ENCODE data around the gene SPTBN2.
A peak's percentile ranks its signal among the peaks of the same experiment; 100 is the strongest.

The SPTBN2 gene

DNA sequence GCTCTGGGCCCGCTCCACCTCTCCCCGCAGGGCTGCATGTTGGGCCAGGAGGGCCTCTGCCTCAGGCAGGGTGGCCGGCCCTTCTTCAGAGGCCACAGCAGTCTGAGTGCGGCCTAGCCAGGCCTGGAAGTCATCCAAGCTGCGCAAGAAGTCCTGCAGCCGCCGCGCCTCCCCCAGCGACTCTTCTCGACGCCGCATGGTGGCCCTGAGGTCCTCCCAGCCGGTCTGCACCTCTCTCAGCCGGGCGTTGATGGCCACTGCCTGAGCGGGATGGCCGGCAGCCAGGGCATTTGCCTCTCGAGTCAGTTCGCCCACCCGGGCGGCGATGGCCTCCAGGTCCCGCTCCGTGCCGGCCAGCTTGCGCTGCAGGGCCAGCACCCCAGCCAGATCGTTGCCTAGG is 28.3 kb downstream of the SPTBN2 start:
- DNase-seq, result no peak

GRCh38 chr11:66700337-66700736 is 28.7 kb downstream of the SPTBN2 start:
- DNase-seq, result no peak

GRCh38 chr11:66698491-66698890 is 30.5 kb downstream of the SPTBN2 start:
- DNase-seq, result no peak

- no peak for DNase-seq
These were observed 31.0 kb downstream of the SPTBN2 start for GRCh38 chr11:66697988-66698387.

DNA sequence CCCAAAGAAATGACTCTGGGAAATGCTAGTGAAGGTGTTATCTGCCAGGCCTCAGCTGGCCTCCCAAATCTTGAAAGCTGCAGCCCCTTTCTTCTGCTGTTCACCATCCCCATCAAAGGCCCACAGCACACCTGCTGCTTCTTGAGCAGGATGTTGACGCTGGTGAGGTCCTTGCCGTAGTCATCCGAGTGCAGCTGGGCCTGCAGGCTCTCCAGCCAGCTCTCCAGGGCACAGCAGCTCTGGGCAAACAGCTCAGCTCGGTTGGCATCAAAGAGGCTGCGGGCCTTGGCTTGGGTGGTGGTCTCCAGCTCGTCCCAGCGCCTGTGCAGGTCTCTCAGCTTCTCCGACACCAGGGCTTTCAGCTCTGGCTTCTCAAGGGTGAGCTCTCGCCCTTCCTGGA is 32.9 kb downstream of the SPTBN2 start:
- DNase-seq, result no peak

DNA sequence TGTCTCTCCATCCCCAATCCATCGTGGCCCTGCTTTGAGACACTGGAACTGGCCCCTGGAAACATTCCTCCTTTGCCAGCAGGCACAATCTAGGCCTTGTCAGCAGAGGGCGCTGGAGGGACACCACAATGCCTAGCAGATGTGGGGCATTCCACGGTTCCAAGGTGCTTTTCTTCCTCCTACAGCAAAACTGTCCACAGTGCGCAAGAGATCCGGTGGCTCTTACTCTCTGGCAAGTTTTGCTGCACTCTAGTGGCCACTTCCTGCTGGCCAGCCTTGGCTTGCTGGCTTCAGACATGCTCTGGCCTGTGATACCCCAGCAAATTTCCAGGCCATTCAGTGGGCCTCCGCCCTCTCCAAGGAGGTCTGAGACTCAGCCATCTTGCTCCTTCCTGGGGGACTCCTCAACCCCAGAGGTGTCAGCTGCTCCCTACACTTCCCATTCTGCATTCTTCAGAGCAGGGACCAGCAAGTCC is 34.2 kb downstream of the SPTBN2 start:
- peak; percentile 83 to 86 for DNase-seq

DNA sequence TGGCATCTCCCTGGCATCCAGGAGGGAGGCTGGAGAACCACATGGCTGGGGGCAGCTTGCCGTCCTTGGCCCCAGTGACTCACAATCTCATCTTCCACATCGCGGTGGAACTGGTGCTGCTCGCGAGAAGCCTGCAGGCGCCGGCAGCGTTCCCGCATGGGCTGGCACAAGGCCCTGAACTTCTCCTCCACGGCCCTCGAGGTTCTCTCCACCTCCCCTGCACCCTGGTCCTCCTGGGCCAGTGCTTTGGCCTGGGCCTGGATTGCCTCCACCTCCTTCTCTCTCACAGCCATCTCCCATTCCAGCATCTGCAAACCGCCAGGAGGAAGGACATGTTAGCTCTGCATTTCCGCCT is 35.0 kb downstream of the SPTBN2 start:
- no peak for DNase-seq

- no peak for DNase-seq
These were observed 35.5 kb downstream of the SPTBN2 start for GRCh38 chr11:66693356-66694055.

DNA sequence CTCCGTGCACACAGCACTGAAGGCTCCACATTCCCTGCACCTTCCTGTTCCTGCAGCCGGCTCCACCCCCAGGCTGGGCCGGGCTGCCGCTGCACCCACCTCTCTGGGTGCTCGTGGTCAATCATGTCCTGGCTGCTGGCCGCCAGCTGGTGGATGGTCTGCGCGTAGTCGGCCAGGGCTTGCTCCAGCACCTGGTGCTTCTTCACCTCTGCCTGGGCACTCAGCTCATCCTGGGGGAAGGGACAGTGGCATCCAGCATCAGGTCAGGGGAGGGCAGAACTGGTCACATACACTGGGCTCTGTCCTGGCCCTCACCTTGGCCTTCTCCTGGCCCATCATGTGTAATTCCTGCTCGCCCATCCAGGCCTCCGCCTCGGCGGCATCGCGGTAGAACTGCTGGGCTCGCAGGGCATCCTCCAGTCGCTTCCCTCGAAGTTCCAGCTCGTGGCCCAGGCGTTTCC is 36.1 kb downstream of the SPTBN2 start:
- DNase-seq, result no peak

DNA sequence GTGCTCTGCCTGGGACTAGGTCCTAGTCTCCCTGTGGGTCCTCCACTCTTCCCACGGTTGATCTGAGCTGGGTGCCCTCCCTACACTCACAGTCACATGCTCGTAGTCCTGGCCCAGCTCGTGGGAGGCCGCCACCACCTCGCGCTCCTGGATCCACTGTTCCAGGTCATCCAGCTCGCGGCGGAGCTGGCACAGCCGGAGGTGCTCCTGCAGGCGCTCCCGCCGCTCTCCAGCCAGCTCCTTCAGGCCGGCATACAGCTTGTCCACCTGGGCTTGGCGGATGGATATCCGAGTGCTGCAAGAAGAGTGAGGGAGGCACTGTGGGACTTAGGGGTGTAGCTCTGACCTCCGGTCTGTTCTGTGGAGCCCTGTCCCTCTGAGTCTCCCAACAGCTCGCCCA is 36.6 kb downstream of the SPTBN2 start:
- DNase-seq, result no peak

DNA sequence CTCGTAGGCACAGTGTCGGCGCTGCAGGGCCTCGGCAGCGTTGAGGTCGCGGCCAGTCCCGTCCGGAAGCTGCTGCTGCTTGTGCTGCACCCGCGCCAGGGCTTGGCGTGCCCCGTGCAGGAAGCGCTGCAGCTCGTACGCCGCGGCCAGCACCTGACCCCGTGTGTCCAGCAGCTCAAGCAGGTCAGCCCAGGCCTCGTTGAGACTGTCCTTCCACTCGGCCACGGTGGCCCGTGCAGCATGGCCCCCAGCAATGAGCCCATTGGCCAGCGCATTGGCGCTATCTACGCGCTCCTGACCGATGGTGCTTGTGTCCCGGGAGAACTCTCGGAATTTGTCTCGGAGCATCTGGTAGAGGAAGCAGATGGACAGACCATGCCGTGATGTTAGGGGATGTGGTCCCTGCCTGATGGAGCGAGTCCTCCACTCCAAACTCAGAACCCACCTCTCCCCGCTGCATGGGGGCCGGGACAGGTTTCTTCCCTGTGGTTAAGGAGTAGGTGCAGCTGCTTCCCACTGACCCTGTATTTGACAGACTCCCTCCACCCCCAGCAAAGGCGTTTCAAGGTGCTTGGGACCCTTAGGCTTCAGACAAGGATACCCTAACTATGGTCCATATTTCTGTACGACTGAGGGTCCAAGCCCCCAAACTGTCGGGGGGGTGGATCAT is 37.6 kb downstream of the SPTBN2 start:
- DNase-seq, result no peak

DNA sequence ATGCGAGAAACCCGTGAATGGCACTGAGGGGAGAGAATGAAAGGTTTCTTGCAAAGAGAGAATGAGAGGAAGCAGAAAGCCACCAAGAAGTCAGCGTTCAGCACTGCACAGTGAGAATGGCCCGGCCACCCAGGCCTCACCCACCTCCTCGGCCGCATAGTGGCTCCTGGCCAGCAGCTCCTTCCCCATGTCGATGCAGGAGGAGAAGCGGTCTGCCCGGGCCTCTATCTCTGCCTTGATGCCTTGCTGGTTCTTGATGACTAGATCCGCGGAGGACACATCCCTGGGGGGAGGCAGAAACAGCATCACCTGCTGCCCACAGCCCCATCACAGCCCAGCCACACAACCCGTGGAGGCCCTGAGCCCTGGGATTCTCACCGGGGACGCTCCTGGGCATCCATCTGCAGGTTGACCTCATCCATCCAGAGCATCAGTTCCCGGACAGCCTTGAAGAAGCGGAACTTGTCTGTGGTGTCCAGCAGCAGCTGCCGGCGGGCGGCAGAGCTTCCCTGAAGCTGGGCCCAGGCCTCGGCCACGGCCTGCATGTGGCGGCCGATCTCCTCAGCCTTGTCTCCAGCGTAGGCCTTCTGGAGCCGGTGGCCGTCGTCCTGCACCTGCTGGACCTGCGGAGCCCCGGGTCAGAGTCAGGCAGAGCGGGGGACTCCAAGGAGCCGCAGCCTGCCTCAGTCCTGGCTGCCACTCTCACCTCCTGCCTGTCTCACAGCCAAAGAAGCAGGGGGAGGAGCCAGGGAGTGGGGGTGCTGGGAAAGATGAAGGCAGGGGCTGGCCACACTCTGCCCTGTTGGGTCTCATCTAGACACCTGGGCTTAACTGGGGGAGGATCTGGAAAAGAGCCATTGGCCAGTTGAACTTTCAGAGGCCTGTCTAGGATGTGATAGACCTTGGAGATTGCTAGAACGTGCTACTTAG is 39.1 kb downstream of the SPTBN2 start:
- DNase-seq, result no peak

GRCh38 chr11:66688561-66689534 is 40.2 kb downstream of the SPTBN2 start:
- DNase-seq, result no peak

DNA sequence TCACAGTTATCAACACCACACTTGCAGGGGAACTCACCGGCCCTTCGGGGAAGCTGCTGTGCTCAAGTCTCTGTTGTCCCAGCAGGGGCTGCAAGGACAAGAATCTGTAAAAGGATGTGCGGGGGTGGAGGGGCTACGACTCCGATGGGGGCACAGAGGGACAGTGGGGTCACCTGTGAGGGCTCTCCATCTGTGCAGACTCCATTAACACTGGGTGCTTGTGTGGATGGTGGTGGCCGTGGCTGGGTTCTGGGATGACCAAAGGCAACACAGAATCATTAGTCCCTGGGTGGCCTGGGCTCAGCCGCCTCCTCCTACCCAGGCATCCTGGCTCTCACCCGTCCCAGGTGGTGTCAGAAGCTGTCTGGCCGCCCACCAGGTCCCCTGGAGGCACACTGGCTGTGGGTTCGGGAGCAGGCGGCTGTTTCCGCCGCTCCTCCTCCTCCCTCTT is 41.2 kb downstream of the SPTBN2 start:
- no peak for DNase-seq

- DNase-seq, result no peak
These were observed 41.9 kb downstream of the SPTBN2 start for GRCh38 chr11:66686801-66687750.

- no peak for DNase-seq
These were observed 42.8 kb downstream of the SPTBN2 start for GRCh38 chr11:66686100-66686785.

- DNase-seq, result no peak
These were observed 43.5 kb downstream of the SPTBN2 start for GRCh38 chr11:66685276-66686099.

DNA sequence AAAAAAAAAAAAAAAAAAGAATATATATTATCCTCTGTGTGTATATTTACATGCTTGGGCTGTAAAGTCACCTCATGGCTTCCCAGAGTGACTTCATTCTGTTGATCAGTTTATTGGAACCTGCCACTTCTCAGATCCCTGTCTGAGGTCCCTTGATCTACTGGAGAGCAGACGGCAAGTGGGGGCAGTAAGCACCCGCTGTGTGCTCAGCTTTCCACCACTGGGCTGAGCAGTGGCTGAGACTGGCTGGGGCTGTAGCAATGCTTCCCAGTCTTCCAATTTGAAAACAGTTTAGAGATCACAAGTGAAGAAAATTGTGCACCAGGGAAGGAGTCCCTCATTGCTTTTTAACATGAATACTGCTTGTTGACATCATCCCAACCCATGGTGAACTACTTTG is 44.4 kb downstream of the SPTBN2 start:
- DNase-seq, result no peak

DNA sequence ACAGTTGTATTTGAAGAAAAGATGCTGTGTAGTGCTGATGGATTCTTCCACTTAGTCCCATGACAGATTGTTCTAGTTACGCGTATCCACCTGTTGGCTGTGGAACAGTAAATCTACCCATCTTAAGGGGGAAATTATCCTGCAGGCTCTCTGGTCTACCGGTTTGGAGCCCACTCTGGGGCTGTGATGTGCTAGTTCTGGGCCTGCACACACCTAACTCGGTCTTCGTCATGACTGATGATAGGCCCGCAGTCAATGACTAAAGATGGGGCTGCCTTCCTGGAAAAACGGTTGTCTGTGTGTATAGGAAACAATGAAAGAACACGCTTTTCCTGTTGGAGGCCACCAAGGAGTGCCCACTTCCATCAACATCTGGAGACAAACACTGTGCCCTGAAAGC is 45.1 kb downstream of the SPTBN2 start:
- DNase-seq, result no peak
